Measurements from ENCODE around the gene GALNT16. TPM values are rescaled to one million over a fixed set of nuclear protein-coding genes. Genes with fewer than 3 reads are reported as not detected.

Gene GALNT16
- total RNA-seq, 1 donor from 2014 or later, result not detected

DNA sequence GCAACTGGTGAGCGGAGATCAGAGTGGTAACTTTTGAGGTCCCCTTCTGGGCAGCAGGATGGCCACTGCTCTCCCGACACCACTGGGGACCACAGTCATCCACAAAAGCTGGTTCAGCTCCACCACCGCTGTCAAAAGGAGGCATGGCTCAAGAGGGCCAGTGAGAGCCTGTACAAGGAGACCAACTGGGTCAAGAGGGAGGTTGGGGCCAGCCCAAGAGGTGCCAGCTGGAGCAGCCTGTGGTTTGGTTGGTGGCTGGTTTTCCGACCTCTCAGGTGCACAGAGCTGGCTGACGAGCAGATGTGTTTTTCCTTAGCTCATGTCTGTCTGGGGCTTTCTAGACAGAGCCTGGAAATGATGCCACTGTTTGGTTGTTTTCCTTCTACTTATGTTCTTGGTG lies 78.0 kb downstream of the GALNT16 start:
- no peak for DNase-seq (ENCODE audit: low read depth)
- H3K36me3 ChIP-seq (ENCODE audit: control insufficient read depth, insufficient read depth, low read length), result no peaks in the 10 kb centered on the region
- TF ChIP-seq, protein P1, sequence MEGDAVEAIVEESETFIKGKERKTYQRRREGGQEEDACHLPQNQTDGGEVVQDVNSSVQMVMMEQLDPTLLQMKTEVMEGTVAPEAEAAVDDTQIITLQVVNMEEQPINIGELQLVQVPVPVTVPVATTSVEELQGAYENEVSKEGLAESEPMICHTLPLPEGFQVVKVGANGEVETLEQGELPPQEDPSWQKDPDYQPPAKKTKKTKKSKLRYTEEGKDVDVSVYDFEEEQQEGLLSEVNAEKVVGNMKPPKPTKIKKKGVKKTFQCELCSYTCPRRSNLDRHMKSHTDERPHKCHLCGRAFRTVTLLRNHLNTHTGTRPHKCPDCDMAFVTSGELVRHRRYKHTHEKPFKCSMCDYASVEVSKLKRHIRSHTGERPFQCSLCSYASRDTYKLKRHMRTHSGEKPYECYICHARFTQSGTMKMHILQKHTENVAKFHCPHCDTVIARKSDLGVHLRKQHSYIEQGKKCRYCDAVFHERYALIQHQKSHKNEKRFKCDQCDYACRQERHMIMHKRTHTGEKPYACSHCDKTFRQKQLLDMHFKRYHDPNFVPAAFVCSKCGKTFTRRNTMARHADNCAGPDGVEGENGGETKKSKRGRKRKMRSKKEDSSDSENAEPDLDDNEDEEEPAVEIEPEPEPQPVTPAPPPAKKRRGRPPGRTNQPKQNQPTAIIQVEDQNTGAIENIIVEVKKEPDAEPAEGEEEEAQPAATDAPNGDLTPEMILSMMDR (IDR thresholded peaks at IDR 0.05; ENCODE audit: insufficient read depth, low read length, severe bottlenecking), result no peak
- peaks cover 7% of the 10 kb centered on the region for H3K27me3 ChIP-seq (ENCODE audit: control insufficient read depth, insufficient read depth, low read length)
- H3K4me3 ChIP-seq (ENCODE audit: low read depth, low read length), result no peak overlapping the region
- no peak for FAIRE-seq

DNA sequence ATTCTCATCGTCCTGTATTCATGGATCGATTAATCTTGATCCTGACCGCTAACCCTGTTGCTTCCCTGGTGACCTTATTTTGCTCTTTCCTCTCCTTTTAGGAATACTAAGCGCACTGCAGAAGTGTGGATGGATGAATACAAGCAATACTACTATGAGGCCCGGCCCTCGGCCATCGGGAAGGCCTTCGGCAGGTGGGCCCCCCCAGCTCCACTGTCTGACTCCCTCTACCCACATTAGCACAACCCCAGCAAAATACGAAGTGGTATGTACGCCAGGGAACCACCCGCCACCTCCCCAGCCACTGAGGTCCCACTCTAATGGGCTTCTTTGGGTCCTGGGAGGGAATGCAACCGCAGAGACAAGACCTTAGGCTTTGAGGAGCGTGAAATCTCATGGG lies 79.5 kb downstream of the GALNT16 start:
- H3K4me3 ChIP-seq (ENCODE audit: low read depth, low read length), result no peak overlapping the region
- FAIRE-seq, result no peak
- no peaks in the 10 kb centered on the region for H3K36me3 ChIP-seq (ENCODE audit: control insufficient read depth, insufficient read depth, low read length)
- DNase-seq (ENCODE audit: low read depth), result no peak
- peaks cover 5% of the 10 kb centered on the region for H3K27me3 ChIP-seq (ENCODE audit: control insufficient read depth, insufficient read depth, low read length)
- TF ChIP-seq, protein P1 (IDR thresholded peaks at IDR 0.05; ENCODE audit: insufficient read depth, low read length, severe bottlenecking), result no peak

DNA sequence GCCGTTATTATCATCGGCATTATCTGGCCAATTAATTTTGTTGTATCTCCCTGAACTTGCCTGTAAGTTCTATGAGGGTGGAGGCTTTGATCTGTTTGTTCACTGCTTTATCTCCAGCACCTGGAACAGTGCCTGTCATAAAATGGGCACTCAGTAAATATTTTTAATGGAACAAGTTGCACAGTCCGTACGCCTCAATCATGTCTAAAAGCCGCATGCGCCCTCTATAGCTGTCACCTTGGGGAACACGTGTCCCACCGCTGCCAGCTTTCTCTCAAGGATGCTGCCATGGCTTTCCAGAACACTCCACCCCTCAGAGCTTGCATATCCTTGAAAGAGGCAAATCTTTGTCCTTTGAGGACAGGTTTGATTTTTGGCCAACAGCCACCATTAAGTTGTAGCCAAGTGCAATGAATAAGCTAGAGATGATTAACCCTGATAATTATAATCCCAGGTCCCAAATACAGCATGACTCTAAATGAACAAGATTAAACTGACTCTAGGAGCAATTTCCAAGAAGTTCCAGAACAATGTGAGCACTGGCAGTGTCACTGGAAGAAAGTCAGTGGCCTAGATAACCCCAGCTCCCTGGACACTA lies 83.1 kb downstream of the GALNT16 start:
- no peak for FAIRE-seq
- Histone ChIP-seq H3K27me3 (ENCODE audit: control insufficient read depth, insufficient read depth, low read length) (peaks cover 2% of the 10 kb centered on the region), H3K4me3 (ENCODE audit: low read depth, low read length) (no peak overlapping the region), H3K36me3 (ENCODE audit: control insufficient read depth, insufficient read depth, low read length) (no peaks in the 10 kb centered on the region)
- TF ChIP-seq, protein P1 (IDR thresholded peaks at IDR 0.05; ENCODE audit: insufficient read depth, low read length, severe bottlenecking), result no peak
- DNase-seq (ENCODE audit: low read depth), result no peak

DNA sequence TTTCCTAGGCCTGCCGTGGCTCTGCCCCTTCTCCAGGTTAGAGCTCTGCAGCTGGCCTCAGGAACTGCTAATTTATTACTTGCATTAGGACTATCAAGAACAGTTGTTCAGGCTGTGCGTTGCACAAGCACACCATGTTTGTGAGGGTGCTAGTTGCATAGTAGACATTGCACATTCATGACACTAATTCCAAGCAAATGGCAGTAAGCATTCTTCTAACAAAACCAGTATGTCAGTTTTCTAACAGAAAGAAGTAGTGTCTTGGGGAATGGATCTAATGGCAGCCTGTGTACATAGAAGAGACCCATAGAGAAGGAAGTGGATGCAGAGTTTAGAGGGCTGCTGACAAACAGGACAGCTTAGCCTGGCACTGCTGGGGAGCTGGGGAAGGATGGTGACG lies 84.2 kb downstream of the GALNT16 start:
- no peaks in the 10 kb centered on the region for H3K36me3 ChIP-seq (ENCODE audit: control insufficient read depth, insufficient read depth, low read length)
- TF ChIP-seq, protein P1 (IDR thresholded peaks at IDR 0.05; ENCODE audit: insufficient read depth, low read length, severe bottlenecking), result no peak
- peaks cover 4% of the 10 kb centered on the region for H3K27me3 ChIP-seq (ENCODE audit: control insufficient read depth, insufficient read depth, low read length)
- H3K4me3 ChIP-seq (ENCODE audit: low read depth, low read length), result no peak overlapping the region
- DNase-seq (ENCODE audit: low read depth), result no peak
- peak; percentile 50 for FAIRE-seq

DNA sequence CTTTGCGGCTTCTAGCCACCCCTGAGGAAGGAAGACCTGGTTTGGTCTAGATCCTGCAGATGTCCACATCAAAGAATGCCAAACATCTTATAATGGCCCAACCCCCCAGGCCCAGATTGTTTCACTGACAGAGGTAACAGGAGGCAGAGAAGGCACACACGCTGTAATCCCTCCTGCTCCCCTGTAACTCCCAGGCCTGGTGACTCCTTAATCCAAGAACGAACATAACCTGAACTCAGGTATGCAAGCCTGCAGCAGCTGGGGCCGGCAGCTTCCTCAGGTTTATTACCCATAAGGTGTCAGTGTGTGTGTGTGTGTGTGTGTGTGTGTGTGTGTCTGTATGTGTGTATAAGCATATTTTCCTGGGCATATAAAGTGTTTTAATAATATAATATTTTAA lies 85.4 kb downstream of the GALNT16 start:
- TF ChIP-seq, protein P1 (IDR thresholded peaks at IDR 0.05; ENCODE audit: insufficient read depth, low read length, severe bottlenecking), result no peak
- FAIRE-seq (no peak), DNase-seq (ENCODE audit: low read depth) (no peak)
- no peaks in the 10 kb centered on the region for H3K36me3 ChIP-seq (ENCODE audit: control insufficient read depth, insufficient read depth, low read length)
- no peak overlapping the region for H3K4me3 ChIP-seq (ENCODE audit: low read depth, low read length)
- peaks cover 4% of the 10 kb centered on the region for H3K27me3 ChIP-seq (ENCODE audit: control insufficient read depth, insufficient read depth, low read length)

DNA sequence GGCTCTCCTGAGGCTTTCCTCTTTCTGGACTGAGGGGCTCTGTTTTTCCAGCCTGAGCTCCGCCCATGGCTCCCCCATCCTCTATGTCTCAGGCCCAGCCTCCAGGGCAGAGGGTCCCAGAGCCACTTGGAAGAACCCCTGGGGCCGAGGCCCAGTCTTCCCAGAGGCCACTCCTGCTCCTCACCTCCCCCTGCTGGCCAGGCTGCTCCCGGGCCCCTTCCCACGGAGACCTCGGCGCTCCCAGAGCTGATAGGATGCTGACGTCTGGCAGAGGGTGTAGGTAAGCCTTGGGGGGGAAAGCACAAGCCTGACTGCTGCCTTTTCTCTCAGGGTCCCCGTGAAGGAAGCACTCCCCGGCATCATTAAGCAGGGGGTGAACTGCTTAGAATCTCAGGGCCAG lies 86.8 kb downstream of the GALNT16 start:
- Histone ChIP-seq H3K36me3 (ENCODE audit: control insufficient read depth, insufficient read depth, low read length) (no peaks in the 10 kb centered on the region), H3K4me3 (ENCODE audit: low read depth, low read length) (no peak overlapping the region), H3K27me3 (ENCODE audit: control insufficient read depth, insufficient read depth, low read length) (peaks cover 4% of the 10 kb centered on the region)
- DNase-seq (ENCODE audit: low read depth), result peak; percentile 4
- TF ChIP-seq, protein P1 (IDR thresholded peaks at IDR 0.05; ENCODE audit: insufficient read depth, low read length, severe bottlenecking), result peak; percentile 77
- FAIRE-seq, result no peak
